AML-193 (cell line): ENCODE data around the gene ZNF14.
"Not testable (repeated sequence)": the region's sequence is repeated elsewhere in the genome, so short reads cannot be mapped to it uniquely, and the experiment has no call there.

ENCODE experiments used
- DNase-seq, 2 experiments: peaks; one replicate each; lab custom pipeline; 2025; lab: John Stamatoyannopoulos, UW

The ZNF14 gene

DNA sequence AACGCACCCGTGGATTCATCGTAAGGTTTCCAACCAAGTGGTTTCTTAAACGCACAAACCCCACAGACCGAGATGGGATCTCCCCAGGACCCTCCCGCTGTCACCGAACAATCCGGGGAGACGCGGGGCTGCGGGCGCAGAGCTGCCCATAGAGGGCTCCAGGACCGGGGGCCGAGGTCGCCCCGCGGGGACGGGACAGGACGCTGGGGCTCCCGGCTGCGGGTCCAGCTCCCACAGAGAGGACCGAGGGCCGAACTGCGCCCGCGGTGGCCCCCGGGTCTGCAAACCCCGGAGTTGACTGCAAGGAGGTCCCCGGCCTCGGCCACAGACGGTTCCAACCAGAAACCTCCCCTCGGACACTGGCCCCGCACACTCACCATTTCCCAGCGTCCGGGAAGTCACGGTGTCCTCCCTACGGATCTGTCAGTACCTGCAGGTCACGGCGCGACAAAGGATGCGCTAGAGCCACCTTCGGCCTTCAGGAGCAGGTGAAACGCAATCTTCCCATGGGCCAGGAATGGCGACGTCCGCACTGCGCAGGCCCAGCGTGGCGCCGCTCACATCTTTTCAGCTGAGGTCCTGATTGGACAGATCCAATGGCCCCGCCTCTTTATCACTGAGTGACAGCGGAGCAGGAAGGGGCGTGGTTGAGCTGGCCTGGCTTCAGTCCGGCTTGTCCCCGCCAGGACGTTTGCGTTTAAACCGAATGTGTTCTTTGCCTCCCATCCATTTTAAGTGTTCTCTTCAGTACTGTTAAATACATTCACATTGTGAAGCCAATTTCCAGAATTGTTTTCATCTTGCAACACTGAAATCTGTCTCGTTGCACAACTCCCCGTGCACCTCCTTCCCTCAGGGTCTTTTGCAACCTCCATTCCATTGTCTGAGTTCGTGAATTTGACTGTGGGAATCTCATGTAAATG is at the start of gene ZNF14:
TSS of gene ZNF14 (minus strand) at position 534 of the 923 bp plus-strand sequence. CDS start at position 380, 154 bp downstream.
- peak; percentile 90 to 93 for DNase-seq

DNA sequence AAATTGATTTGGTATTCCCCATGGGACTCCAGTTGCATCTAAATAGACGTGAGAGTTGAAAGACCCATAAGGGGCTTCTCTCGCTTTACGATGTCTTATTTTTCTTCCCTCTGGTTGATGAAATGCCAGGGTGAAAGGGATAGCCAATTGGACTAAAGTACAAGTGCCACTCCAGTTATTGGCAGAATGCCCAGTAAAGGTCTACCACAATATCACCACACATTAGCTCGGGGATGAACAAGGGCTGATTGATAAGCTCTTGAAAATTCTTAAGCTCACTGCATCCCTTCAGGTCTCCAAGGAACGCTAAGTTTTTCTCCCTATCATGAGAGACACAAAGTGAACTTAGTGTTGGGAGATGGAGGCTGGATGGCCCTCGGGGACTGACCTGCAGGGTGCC is 48.9 kb upstream of the ZNF14 start:
- not testable (repeated sequence) for DNase-seq

DNA sequence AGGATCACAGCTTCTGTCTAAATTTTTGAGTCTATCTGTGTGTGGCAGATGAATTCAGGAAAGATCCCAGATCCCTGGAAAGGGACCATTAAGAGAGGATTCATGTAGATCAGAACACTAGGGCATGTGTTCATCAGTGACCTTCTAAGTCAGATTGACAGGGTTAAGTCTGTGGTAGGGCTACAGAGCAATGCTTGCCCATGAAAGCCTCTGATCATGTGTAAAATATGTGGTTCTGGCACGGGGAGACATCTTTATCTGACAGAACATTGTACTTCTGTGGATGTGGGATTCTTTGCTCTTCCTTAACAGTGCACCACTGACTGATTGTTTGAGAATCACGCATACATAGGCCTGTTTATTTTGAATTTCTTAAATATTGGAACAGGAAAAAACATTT is 45.8 kb upstream of the ZNF14 start:
- no peak for DNase-seq

DNA sequence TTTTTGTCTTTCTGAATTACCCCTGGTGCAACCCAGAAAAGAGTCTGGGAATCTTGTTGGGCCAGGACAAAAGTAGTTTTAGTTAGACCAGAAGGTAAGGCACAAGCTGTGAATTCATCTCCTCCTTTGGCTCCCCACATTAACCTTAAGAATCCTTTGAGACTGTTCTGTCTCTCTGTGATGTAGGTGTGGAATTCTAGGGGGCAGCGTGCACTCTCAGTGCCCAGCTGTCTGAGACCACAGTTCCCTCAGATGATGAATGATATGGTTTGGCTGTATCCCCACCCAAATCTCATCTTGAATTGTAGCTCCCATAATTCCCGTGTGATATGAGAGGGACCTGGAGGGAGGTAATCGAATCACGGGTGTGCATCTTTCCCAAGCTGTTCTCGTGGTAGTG is 44.8 kb upstream of the ZNF14 start:
- no peak for DNase-seq

DNA sequence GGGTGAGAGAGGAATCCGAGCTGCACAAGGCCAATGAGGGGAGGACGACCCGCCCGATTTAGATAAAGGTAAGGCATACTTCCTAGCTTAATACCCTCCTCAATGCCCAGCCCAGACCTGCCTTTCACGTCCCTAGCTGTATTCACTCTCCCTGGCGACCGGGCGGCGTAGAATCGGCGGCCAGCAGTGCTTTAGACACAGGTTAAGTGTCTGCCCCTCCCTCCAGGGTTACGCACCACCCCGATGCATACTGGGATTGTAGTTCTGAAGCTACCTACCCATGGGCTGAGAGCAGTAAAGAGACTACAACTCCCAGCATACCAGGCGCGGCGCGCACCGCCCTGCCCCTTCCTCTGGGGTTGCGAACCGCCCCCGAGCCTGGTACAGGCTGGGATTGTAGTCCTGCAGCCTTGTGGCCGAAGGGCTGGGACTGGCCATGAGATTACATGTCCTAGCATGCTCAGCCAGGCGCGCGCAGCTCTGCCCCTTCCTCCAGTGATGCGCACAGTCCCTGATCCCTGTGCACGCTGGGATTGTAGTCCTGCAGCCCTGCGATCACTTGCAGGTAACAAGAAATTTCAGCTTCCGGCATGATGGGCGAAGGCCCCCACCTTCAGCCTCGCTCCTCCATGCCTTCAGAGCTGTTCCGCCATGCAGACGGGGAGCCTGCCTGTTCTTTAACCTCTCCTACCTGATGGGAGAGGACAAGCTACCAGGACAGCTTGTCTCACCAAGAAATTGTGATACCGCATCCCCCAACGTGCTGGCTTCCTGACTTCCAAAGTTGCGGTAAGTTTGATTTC is 43.5 kb upstream of the ZNF14 start:
- peak; percentile 95 to 96 for DNase-seq

DNA sequence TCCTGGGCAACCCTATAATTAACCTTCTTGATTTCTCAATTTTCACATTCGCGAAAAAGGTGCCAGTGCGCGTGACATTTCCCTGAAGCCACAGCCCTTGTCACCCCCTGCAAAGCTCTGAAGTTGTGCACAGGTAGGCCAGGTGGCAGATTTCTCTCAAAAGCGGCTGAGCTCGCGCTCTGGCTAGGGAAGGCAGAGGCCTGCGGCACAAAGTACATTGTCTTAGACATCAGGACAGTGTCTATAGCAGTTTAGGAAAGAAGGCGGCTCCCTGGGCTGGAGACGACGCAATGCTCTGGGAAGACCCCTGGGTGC is 42.9 kb upstream of the ZNF14 start:
- DNase-seq, result no peak

DNA sequence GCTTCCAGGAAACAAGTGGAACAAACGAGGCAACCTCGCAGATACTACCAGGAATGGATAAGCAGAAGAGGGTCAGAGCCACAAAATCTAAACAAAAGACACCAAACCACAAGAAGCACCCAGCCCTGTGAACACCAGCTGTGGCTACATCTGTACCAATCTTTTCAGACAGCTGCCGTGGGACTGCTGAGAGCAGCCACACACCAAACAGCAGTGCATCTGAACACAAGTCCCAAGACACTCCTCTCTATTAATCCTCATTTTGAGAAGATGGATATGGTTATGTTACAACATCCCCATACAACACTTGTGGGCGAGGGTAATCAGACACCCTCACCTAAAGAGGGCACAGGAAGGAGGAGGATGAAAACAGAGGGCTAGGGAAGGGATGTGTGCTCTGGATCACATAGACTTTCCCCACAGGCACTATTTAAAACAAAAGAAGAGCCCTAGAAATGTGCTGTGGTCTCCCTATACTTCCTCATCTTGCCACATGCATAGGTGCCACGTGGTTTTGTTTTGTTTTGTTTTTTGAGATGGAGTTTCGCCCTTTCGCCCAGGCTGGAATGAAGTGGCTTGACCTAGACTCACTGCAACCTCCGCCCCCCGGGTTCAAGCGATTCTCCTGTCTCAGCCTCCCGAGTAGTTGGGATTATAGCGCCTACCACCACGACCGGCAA is 41.6 kb upstream of the ZNF14 start:
- DNase-seq, result peak in 1 of 2 experiments; percentile 16

DNA sequence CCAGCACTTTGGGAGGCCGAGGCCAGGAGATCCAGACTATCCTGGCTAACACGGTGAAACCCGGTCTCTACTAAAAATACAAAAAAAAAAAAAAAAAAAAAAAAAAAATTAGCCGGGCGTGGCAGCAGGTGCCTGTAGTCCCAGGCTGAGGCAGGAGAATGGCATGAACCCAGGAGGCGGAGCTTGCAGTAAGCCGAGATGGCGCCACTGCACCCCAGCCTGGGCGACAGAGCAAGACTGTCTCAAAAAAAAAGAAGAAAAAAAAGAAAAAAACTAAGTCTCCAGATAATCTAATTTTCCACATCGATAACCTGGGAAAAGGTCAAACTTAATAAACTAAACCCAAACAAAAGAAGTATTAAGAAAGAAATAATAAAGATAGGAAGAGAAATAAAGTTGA is 39.1 kb upstream of the ZNF14 start:
- DNase-seq, result not testable (repeated sequence)

DNA sequence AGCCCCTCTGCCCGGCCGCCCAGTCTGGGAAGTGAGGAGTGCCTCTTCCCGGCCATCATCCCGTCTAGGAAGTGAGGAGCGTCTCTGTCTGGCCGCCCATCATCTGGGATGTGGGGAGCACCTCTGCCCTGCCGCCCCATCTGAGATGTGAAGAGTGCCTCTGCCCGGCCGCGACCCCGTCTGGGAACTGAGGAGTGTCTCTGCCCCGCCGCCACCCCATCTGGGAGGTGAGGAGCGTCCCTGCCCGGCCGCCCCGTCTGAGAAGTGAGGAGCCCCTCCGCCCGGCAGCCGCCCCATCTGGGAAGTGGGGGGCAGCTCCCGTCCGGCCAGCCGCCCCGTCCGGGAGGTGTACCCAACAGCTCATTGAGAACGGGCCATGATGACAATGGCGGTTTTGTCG is 37.1 kb upstream of the ZNF14 start:
- not testable (repeated sequence) for DNase-seq

DNA sequence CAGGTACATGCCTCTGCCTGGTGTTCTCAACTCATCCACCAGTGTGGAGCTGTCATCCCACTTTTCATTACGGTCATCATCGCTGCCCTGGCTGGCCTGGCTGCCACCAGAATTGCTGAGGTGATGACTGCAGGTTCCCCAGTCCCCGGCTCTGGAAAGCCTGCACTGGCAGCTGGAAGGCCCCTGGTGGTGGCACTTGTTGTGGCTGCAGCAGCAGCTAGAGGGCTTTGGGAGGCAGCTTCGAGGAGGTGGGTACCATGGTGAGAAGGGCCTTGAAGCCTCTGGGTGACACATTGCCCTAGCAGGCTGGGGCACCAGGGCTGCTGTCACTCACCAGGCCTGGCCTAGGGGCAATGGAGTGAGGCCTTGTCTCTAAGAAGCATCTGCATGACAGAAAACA is 25.3 kb upstream of the ZNF14 start:
- no peak for DNase-seq

DNA sequence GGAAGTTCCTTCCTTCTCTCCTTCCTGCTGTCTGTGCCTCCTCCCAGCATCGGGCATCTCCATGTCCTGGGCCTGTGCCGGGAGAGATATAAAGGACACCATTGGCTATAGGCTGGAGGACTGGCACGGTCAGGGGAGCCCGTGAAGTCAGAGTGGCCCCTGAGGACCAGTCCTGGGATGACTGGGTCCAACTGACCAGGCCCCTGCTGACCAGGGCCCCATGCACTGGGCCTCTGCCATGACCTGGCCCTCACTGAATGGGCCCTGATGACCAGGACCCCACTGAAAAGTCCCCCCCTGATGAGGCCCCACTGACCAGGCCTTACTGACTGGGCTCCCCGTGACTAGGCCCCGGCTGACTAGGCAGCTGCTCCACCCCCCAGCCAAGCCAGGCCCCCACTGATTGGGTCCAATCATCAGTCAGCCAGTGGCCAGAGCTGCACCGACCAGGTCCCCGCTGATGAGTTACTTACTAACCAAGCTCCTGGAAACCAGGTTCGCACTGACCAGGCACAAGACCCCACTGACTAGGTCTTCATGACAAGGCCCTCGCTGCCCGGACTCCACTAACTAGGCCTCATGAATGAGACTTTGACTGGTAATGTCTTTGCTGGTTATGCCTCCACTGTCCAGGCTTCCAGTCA is 20.0 kb upstream of the ZNF14 start:
- DNase-seq, result no peak

DNA sequence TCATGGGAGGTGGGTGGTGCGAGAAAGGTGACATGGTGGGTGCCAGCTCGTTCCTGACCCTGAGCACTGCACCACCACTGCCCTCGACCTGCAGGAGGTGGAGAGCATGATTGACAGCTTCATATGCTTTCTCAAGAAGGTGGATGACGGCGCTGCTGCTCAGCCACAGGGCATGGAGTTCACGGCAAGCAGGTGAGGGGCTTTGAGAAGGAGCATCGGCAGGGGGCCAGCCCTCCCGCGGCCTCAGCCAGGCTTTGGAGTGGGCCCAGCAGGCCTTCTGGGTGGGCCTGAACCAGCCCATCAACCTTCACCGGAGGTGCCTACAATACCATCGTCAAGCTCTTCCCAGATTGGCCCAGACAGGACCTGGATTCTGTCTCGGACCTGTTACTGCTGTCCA is 18.9 kb upstream of the ZNF14 start:
- DNase-seq, result no peak

DNA sequence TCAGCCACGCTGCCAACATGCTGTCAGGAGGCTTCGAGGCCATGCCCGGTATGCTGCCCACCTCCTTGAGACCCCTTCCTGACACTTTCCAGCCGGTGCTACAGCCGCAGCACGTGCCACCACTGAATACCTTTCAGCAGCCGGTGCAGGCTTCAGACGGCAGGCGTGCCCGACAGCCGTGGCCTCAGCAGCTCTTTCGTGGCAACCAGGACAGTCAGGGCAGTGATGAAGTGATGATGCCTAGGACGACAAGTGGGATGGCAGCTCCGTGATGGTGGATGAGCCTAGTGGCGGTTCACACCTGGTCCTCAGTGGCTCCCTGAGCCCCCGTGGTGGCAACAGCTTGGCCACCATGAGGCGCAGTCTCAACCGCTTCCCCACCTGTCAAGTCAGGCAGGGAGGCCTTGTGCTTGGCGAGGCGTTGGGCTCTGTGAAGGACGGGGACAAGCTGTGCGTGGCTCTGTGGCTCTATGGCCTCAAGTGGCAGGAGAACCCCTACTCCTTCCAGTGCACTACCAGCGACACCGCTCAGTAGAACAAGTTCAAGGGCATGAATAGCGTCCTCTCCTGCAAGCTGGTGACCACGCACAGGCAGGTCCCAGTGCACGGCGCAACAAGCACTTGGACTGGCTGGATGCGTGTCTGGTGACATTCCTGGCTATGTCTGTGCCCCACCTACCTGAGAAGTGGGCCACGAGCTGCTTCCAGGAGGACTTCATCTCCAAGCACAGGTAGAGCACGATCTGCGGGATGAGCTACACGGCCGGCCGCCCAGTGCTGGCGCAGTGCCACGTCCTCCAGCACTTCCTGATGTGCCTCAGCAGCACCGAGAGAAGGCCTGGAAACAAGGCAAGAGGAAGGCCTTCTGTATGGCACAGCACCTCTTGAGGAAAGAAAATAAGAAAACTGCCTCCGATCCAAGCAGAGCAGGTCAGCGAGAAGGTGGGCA is 18.2 kb upstream of the ZNF14 start:
- DNase-seq, result no peak

DNA sequence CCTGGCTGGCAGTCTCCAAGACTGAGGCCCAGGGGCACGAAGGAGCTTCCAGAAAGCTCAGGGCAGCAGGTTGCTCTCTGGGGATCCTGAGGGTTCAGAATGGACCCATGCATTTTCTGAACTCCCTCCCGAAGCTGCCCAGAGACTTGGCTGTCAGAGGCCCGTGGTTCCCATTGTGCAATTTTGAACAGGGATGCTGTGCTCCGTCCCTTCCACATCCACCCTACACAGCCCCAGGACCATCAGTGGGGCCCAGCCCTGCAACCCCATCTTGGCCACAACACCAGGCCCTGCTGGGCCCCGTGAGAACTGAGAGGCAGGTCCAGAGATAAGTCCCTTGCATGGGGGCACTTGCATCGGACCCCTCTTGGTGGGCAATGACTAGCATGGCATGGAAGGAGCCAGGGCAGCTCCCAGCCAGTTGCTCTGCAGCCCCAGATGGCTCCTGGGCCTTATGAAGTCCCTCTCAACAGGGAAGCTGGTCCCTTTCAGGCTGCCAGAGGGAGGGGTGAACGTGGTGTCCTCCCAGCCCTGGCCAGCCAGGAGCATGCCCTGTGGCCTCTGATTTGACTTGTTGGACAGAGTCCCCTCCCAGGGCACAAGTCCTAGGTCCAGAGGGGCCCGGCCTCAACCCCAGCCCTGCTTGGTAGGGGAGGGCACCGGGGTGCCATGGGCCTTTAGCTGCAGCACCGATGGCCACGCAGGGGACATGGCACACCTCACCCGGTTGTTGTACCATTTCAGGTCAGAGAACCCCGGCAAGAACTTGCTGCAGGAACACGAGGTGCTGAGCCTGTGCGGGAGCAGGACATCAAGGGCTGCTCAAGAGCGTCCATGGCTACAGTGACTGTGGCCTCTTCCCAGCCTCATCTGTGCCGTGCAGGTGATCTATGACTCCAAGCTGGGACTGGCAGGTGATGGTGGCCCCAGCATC is 17.3 kb upstream of the ZNF14 start:
- no peak for DNase-seq

DNA sequence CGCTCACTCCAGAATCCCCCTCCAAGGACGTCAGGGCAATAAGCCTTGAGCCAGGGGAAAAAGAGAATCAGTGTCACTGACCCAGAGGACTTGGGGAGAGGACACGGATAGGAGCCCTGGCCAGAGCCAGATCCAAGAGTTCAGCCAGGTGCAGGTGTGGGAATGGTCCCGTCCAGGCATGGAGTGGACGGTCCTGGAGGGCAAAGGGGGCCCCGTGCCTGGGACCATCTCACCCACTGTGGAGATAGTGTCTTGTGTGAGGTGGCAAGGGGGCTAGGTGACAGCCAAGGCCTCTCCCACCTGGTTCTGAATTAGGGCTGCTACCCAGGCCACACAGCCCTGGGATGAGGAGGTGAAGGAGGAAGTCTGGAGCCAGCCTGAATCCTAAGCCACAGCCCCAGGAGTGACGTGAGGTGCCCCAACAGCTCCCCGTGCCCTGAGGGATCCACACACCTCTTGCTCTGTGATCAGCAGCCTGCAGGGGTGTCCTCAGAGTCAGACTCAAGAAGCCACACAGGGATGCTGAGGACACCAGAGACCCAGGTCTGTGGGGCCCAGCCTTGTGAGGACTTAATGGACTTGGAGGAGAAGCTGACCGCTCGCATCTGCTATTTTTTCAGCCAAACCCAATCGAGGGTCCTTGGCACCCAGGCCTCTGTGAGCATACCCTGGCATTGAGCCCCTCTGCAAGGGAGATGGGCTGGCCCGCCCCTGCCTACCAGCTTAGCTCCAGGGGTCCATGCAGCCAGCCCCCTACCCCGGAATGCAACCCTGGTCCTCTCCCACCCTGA is 16.4 kb upstream of the ZNF14 start:
- no peak for DNase-seq

DNA sequence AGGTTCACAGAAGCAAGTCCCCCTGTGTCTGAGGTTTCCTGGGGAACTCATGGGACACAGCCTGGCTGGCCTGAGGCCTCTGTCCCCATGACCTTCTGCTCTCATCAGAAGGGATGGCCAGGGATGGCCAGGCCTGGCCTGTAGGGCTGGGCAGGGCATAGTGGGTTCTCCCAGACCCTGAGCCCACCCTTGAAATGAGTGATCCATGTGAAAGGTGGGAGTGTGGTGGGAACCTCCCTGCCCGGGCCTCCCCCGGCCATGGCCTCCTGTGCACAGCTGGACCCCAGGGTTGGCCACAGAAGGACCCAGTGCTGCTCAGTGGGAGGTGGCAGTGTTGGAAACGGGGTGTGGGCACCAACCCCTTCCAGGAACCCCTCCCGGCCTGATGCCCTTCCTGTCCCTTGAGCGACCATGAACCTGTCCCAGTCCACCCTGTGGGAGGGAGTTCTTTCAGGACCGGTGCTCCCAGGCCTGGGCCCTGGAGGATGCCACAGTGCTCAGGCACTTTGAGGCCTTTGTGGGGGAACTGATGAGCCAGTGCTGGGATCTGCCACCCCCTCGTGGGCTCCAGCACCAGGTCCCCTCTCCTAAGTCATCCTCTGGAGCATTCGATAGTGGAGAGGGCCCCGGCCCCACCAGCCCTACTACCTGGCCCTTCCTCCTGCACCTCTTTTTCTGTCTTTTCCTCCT is 15.5 kb upstream of the ZNF14 start:
- DNase-seq, result no peak

DNA sequence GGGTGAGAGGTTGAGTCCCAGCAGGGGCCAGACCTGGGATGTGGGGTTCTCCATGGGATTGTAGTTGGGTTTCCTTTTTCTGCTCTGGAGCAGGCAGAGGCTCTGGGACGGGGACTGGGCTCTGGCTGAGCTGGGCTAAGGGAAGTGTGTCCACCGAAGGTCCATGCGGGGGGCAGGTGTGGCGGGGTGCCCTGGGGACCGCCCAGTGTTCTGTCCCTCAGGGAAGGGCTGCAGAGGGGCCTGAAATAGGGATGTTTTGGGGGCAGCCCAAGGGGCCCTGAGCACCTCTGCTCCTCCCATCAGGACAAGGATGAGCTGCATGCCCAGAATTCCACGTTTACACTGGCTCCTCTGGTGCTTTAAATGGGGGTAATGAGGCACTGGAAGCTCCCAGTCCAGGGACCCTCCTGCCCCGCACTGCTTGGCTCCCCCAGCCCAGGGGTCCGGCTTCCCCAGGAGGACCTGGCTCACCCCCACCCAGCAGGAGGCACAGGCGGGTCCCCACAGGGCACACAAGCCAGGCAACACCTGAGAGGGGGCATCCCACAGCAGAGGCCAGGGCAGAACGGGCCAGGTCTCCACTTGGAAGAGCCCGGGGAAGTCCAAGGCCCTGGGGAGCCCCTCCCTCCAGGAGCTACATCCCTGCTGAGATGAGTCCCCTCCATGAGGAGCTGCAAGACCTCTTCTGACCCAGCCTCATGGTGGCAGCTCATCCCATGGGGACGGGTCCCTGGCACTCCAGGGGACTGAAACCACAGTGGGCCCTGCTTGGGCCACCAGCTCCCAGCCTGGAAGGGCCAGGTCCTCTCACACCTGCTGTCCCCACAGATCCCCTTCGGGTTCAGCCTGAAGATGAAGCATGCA is 14.7 kb upstream of the ZNF14 start:
- DNase-seq, result no peak
